ENCODE data around the gene SRSF10.
"Not testable (repeated sequence)": the region's sequence is repeated elsewhere in the genome, so short reads cannot be mapped to it uniquely, and the experiment has no call there.

GRCh38 chr1:23992011-23992410 lies 11.9 kb upstream of the SRSF10 start:
- TF ChIP-seq TAF1 (IDR thresholded peaks at IDR 0.05; ENCODE audit: low read depth, low read length); USF2 (IDR thresholded peaks at IDR 0.05; ENCODE audit: low read length); ZNF274 (IDR thresholded peaks at IDR 0.05; ENCODE audit: borderline replicate concordance, extremely low read depth, low read length): not testable (repeated sequence)

Measured in H1 (cell line).